Esophagus muscularis mucosa (tissue), 4 donors: ENCODE measurements around the gene RTP2. TPM values are rescaled to one million over a fixed set of nuclear protein-coding genes. Genes with fewer than 3 reads are reported as not detected.

Experiments
- DNase-seq: peaks from one replicate; pipeline ENCODE4 v3.0.0-alpha.2; 2017; ENCODE audit errors: extremely low spot score
- H3K27ac ChIP-seq, 4 donors: fragments of 200-600 bp; sonication (generic); replicated peaks in 1 of 4; 1 replicate in 3 of 4; 2 replicates in 1 of 4; pipeline ENCODE4 v1.5.1; 2016 to 2019; ENCODE audit warnings: mild to moderate bottlenecking in 1 of 4
- H3K27me3 ChIP-seq, 4 donors: fragments of 200-600 bp; sonication (generic); one replicate each; pipeline versions ENCODE4 v1.5.1 to v1.6.0; 2016 to 2019
- H3K36me3 ChIP-seq, 4 donors: fragments of 200-600 bp; sonication (generic); one replicate each; pipeline ENCODE4 v1.5.1; 2016 to 2019
- H3K4me1 ChIP-seq, 4 donors: fragments of 200-600 bp; sonication (generic); one replicate each; pipeline ENCODE4 v1.5.1; 2016 to 2019
- H3K4me3 ChIP-seq, 4 donors: fragments of 200-600 bp; sonication (generic); 1 replicate in 2 of 4; 2 replicates in 2 of 4; pipeline ENCODE4 v1.5.1; 2016 to 2019; ENCODE audit warnings: mild to moderate bottlenecking in 4 of 4, moderate library complexity in 1 of 4
- H3K9me3 ChIP-seq, 4 donors: fragments of 200-600 bp; sonication (generic); 1 replicate in 3 of 4; 2 replicates in 1 of 4; pipeline ENCODE4 v1.5.1; 2016 to 2019
- CTCF ChIP-seq, 3 experiments: fragments of 200-600 bp in 2 of 3; fragments of 450-650 bp in 1 of 3; sonication (generic) in 2 of 3; IDR thresholded peaks; one replicate each; pipeline ENCODE4 v1.5.1; 2017 to 2019; ENCODE audit warnings: antibody characterized with exemption in 3 of 3, mild to moderate bottlenecking in 2 of 3, moderate library complexity in 1 of 3
- EP300 ChIP-seq: sonication (generic); formaldehyde crosslinking; IDR thresholded peaks from one replicate; pipeline ENCODE4 v1.6.1; 2017; ENCODE audit warnings: antibody characterized with exemption
- POLR2A ChIP-seq: fragments of 450-650 bp; IDR thresholded peaks from one replicate; pipeline ENCODE4 v1.6.1; 2017; ENCODE audit warnings: antibody characterized with exemption, moderate library complexity, mild to moderate bottlenecking, low read depth
- POLR2AphosphoS5 ChIP-seq, 2 donors: sonication (generic); formaldehyde crosslinking; IDR thresholded peaks; one replicate each; pipeline ENCODE4 v1.6.1; 2017; ENCODE audit warnings: antibody characterized with exemption in 2 of 2
- WGBS: methylation state at CpG from one replicate; pipeline ENCODE4 v1.1.5; 2018; 5-methylcytosine and 5-hydroxymethylcytosine counted together
- intact Hi-C: fragments of 100-400 bp; cut with DNase I; formaldehyde crosslinking; loops from one replicate; pipeline ENCODE4 v1.15.1; 2023
- total RNA-seq, 4 donors: library from RNA; depleted of rRNA; stranded (reverse); fragments of >200 nt; gene quantifications; one replicate each; pipeline versions ENCODE4 v1.1.0 to v1.2.1, GENCODE V29; 2016

Gene RTP2
- total RNA-seq, 4 donors from 2014 or later: not detected

- TF ChIP-seq POLR2A: no peak
- no peak for TF ChIP-seq CTCF (IDR thresholded peaks at IDR 0.05)
- no peak for TF ChIP-seq EP300
- peak in 1 of 2 donors; percentile 48 for TF ChIP-seq POLR2AphosphoS5 (IDR thresholded peaks at IDR 0.05)
- Histone ChIP-seq H3K36me3 (peaks cover 52 to 65% (median 62%) of the 10 kb centered on the region in 4 donors), H3K4me1 (peaks cover 25 to 44% (median 32%) of the 10 kb centered on the region in 4 donors), H3K9me3 (no peaks in the 10 kb centered on the region), H3K27ac (no peak overlapping the region), H3K27me3 (no peaks in the 10 kb centered on the region), H3K4me3 (no peak overlapping the region)
- intact Hi-C loops: no loop called here
- no peak for DNase-seq
- WGBS: 94% methylated on average over 11 of the region's 11 CpGs
These were observed 31.0 kb upstream of the RTP2 start for GRCh38 chr3:187733371-187733770.

GRCh38 chr3:187729598-187729997, 27.2 kb upstream of the RTP2 start:
- intact Hi-C loops: no loop called here
- no peak overlapping the region for H3K4me3 ChIP-seq
- H3K9me3 ChIP-seq: no peaks in the 10 kb centered on the region
- H3K27me3 ChIP-seq: no peaks in the 10 kb centered on the region
- peaks cover 0 to 8% (median 3%) of the 10 kb centered on the region in 4 donors for H3K4me1 ChIP-seq
- WGBS: 100% methylated on average over 6 of the region's 12 CpGs
- H3K36me3 ChIP-seq: peaks cover 88 to 100% (median 99%) of the 10 kb centered on the region in 4 donors
- TF ChIP-seq POLR2AphosphoS5 (IDR thresholded peaks at IDR 0.05): no peak
- no peak for TF ChIP-seq CTCF (IDR thresholded peaks at IDR 0.05)
- no peak for TF ChIP-seq EP300
- TF ChIP-seq POLR2A: no peak
- DNase-seq: no peak
- H3K27ac ChIP-seq: no peak overlapping the region

DNA sequence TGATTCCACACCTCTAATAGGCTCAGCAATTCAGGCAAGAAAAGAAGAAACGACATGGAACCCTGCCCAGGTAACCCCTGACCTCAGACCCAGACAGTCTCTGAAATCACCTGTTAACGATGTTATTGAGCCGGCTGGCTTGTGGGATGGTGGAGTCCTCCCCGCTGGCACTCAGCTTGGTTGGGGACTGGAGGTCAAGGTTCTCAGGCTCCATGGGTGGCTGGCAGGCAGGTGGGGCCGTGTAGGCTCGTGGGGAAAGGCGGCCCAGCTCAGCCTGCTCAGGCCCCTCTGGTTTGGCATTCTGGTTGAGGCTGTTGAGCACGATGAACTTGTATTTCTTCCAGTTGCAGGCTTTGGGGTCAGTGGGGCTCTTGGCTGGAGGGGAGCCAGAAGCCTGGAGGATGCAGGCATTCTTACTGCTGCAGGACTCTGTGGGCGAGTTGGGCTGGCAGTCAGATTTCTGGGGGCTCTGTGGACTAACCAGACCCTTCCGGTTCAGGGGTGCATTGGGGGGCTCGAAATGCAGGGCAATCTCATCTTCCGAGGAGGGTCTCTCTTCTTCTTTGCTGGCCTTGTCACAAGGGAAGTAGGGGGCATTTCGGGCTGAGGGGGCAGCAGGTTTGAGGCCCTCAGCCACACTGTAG, 26.7 kb upstream of the RTP2 start:
- DNase-seq: no peak
- peaks cover 94 to 100% (median 100%) of the 10 kb centered on the region in 4 donors for H3K36me3 ChIP-seq
- no peak overlapping the region for H3K27ac ChIP-seq
- WGBS: 88% methylated on average over 11 of the region's 13 CpGs
- intact Hi-C loops: no loop called here
- H3K4me3 ChIP-seq: no peak overlapping the region
- H3K9me3 ChIP-seq: no peaks in the 10 kb centered on the region
- no peaks in the 10 kb centered on the region for H3K27me3 ChIP-seq
- H3K4me1 ChIP-seq: peaks cover 0 to 8% (median under 1%) of the 10 kb centered on the region in 4 donors
- TF ChIP-seq POLR2AphosphoS5 (IDR thresholded peaks at IDR 0.05) (peak in 1 of 2 donors; percentile 19), POLR2A (no peak)

- no peaks in the 10 kb centered on the region for H3K9me3 ChIP-seq
- H3K27ac ChIP-seq: no peak overlapping the region
- peaks cover 0 to 8% (median 0%) of the 10 kb centered on the region in 4 donors for H3K4me1 ChIP-seq
- no peaks in the 10 kb centered on the region for H3K27me3 ChIP-seq
- intact Hi-C loops: no loop called here
- no peak overlapping the region for H3K4me3 ChIP-seq
- DNase-seq: no peak
- 86% methylated on average over 4 of the region's 8 CpGs for WGBS
- peaks cover 95 to 100% (median 100%) of the 10 kb centered on the region in 4 donors for H3K36me3 ChIP-seq
- TF ChIP-seq POLR2AphosphoS5 (IDR thresholded peaks at IDR 0.05) (no peak), EP300 (no peak), POLR2A (no peak), CTCF (IDR thresholded peaks at IDR 0.05) (no peak)
These were observed 25.9 kb upstream of the RTP2 start for GRCh38 chr3:187728248-187728647.

DNA sequence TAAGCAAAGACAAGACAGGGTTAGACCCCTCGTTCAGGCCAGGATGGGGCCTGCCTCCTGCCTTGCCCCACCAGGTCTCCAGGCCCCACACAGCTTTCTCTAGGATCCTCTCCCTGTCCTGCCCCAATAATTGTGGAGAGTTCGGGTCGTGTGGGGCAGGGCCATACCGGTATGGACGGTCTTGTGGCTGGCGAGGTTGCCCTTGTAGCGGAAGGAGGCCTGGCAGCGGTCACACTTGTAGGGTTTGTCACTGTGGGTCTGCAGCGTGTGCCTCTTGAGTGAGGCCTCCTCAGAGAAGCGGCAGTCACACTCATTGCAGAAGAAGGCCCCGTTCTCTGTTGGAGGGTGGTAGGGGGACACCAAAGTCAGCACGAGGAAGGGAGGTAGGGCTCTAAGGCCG, 24.2 kb upstream of the RTP2 start:
- TF ChIP-seq EP300: no peak
- TF ChIP-seq CTCF (IDR thresholded peaks at IDR 0.05): no peak
- no peak for TF ChIP-seq POLR2A
- no peak for TF ChIP-seq POLR2AphosphoS5 (IDR thresholded peaks at IDR 0.05)
- WGBS: 92% methylated on average over 13 of the region's 13 CpGs

More for the DNA sequence above, 24.2 kb upstream of the RTP2 start:
- Histone ChIP-seq H3K9me3 (no peaks in the 10 kb centered on the region), H3K36me3 (peaks cover 96 to 100% (median 99%) of the 10 kb centered on the region in 4 donors), H3K4me1 (peaks cover 0 to 8% (median 0%) of the 10 kb centered on the region in 4 donors), H3K4me3 (no peak overlapping the region), H3K27me3 (no peaks in the 10 kb centered on the region), H3K27ac (no peak overlapping the region)
- intact Hi-C loops: no loop called here
- no peak for DNase-seq
